Sigmoid colon (tissue), 4 donors: ENCODE measurements around the gene NAAA.

Source experiments
- CTCF ChIP-seq, 4 experiments: fragments of 450-650 bp in 3 of 4; fragments of 200-600 bp in 1 of 4; IDR thresholded peaks; one replicate each; pipeline ENCODE4 v1.5.1; 2016 to 2019; ENCODE audit warnings: antibody characterized with exemption in 4 of 4, mild to moderate bottlenecking in 3 of 4, moderate library complexity in 2 of 4
- EP300 ChIP-seq, 4 donors: sonication (generic); formaldehyde crosslinking; IDR thresholded peaks; one replicate each; pipeline ENCODE4 v1.6.1; 2017; ENCODE audit warnings: antibody characterized with exemption in 4 of 4
- POLR2A ChIP-seq, 2 donors: fragments of 450-650 bp; IDR thresholded peaks; one replicate each; pipeline ENCODE4 v1.6.1; 2016; ENCODE audit warnings: antibody characterized with exemption in 2 of 2, mild to moderate bottlenecking in 2 of 2, moderate library complexity in 2 of 2
- POLR2AphosphoS5 ChIP-seq, 4 donors: sonication (generic); formaldehyde crosslinking; IDR thresholded peaks; one replicate each; pipeline ENCODE4 v1.6.1; 2017; ENCODE audit warnings: antibody characterized with exemption in 4 of 4

GRCh38 chr4:75892508-75892907 lies 48.3 kb downstream of the NAAA start:
- TF ChIP-seq CTCF (IDR thresholded peaks at IDR 0.05) (no peak), EP300 (IDR thresholded peaks at IDR 0.05) (no peak), POLR2AphosphoS5 (IDR thresholded peaks at IDR 0.05) (no peak), POLR2A (IDR thresholded peaks at IDR 0.05) (no peak)
